ENCODE measurements around the gene DNAJC11. TPM values are rescaled to one million over a fixed set of nuclear protein-coding genes. Genes with fewer than 3 reads are reported as not detected.

Gene DNAJC11
- polyA plus RNA-seq, 4 donors = 37.8 to 52.6 (median 40.3) TPM

- H3K9me3 ChIP-seq (ENCODE audit: control insufficient read depth in 2 of 2, insufficient read depth in 1 of 2, low read depth in 1 of 2, low read length in 1 of 2) = no peaks in the 10 kb centered on the region
- no peak for FAIRE-seq
- 89 to 94% (median 92%) methylated on average over 7 of the region's 7 CpGs for WGBS, 3 donors
Observed at GRCh38 chr1:6690186-6690585, 11.4 kb downstream of the DNAJC11 start.

GRCh38 chr1:6688757-6689156 lies 12.9 kb downstream of the DNAJC11 start:
- FAIRE-seq (no peak), DNase-seq (no peak)
- Histone ChIP-seq H3K27me3 (ENCODE audit: control insufficient read depth in 3 of 3, insufficient read depth in 3 of 3, low read length in 3 of 3) (no peaks in the 10 kb centered on the region), H3K36me3 (ENCODE audit: control insufficient read depth in 3 of 3, insufficient read depth in 2 of 3, low read depth in 1 of 3, low read length in 3 of 3) (peaks cover 0 to 2% (median 0%) of the 10 kb centered on the region in 3 donors), H3K4me1 (ENCODE audit: control insufficient read depth in 3 of 3, insufficient read depth in 2 of 3, low read depth in 1 of 3, low read length in 2 of 3) (no peaks in the 10 kb centered on the region), H3K27ac (ENCODE audit: low read depth in 1 of 3, low read length in 2 of 3) (no peak overlapping the region), H3K4me3 (ENCODE audit: low read depth in 1 of 3, low read length in 3 of 3) (no peak overlapping the region), H3K9me3 (ENCODE audit: control insufficient read depth in 2 of 2, insufficient read depth in 1 of 2, low read depth in 1 of 2, low read length in 1 of 2) (no peaks in the 10 kb centered on the region)
- WGBS, 3 donors = 74 to 92% (median 79%) methylated on average over 5 of the region's 5 CpGs

More at GRCh38 chr1:6690186-6690585, 11.4 kb downstream of the DNAJC11 start:
- Histone ChIP-seq H3K27me3 (ENCODE audit: control insufficient read depth in 3 of 3, insufficient read depth in 3 of 3, low read length in 3 of 3) (no peaks in the 10 kb centered on the region), H3K4me3 (ENCODE audit: low read depth in 1 of 3, low read length in 3 of 3) (no peak overlapping the region), H3K36me3 (ENCODE audit: control insufficient read depth in 3 of 3, insufficient read depth in 2 of 3, low read depth in 1 of 3, low read length in 3 of 3) (peaks cover 0 to 6% (median 0%) of the 10 kb centered on the region in 3 donors), H3K27ac (ENCODE audit: low read depth in 1 of 3, low read length in 2 of 3) (no peak overlapping the region), H3K4me1 (ENCODE audit: control insufficient read depth in 3 of 3, insufficient read depth in 2 of 3, low read depth in 1 of 3, low read length in 2 of 3) (no peaks in the 10 kb centered on the region)
- no peak for DNase-seq

DNA sequence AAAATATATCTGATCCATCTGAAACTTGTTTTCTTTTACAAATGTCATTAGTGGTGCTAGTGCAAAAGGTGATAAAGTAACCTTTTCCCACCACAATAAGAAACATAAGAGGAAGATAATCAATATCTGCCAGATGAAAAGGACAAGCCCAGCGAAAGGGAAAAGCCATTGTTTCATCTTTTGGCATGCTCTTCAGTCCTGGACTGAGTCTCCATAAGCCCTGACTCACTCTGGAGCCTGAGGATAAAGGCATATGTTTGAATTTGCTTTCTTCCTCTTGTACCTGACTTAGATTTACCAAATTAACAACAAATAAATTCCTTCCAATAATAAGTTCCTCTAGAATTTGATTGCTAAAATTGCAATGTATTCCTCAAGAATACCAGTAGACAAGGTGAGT lies 13.6 kb downstream of the DNAJC11 start:
- Histone ChIP-seq H3K4me1 (ENCODE audit: control insufficient read depth in 3 of 3, insufficient read depth in 2 of 3, low read depth in 1 of 3, low read length in 2 of 3) (no peaks in the 10 kb centered on the region), H3K27ac (ENCODE audit: low read depth in 1 of 3, low read length in 2 of 3) (no peak overlapping the region), H3K27me3 (ENCODE audit: control insufficient read depth in 3 of 3, insufficient read depth in 3 of 3, low read length in 3 of 3) (no peaks in the 10 kb centered on the region), H3K9me3 (ENCODE audit: control insufficient read depth in 2 of 2, insufficient read depth in 1 of 2, low read depth in 1 of 2, low read length in 1 of 2) (no peaks in the 10 kb centered on the region), H3K4me3 (ENCODE audit: low read depth in 1 of 3, low read length in 3 of 3) (no peak overlapping the region), H3K36me3 (ENCODE audit: control insufficient read depth in 3 of 3, insufficient read depth in 2 of 3, low read depth in 1 of 3, low read length in 3 of 3) (peaks cover 0 to 3% (median 0%) of the 10 kb centered on the region in 3 donors)
- FAIRE-seq (no peak), DNase-seq (no peak)
- 77 to 88% (median 83%) methylated on average over 1 of the region's 1 CpG for WGBS, 3 donors

DNA sequence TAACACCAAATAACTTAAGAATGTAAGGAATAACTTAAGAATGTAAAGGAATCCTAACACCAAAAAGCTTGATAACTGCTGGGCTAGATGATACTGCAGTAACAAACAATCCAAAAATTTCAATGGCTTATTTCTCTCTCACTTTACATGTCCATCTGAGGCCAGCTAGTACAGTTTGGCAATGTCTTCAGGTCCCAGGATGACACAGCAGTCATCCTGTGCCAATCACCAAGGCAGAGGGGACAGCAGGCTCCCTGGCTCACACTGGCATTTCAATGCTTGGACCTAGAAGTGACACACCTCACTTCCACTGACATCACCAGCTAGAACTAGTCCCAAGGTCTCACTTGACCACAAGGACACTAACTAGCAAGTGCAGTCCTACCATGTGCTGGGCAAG lies 15.3 kb downstream of the DNAJC11 start:
- FAIRE-seq (no peak), DNase-seq (no peak)
- no peaks in the 10 kb centered on the region for H3K4me1 ChIP-seq (ENCODE audit: control insufficient read depth in 3 of 3, insufficient read depth in 2 of 3, low read depth in 1 of 3, low read length in 2 of 3)
- H3K9me3 ChIP-seq (ENCODE audit: control insufficient read depth in 2 of 2, insufficient read depth in 1 of 2, low read depth in 1 of 2, low read length in 1 of 2) = no peaks in the 10 kb centered on the region
- H3K4me3 ChIP-seq (ENCODE audit: low read depth in 1 of 3, low read length in 3 of 3) = no peak overlapping the region
- H3K36me3 ChIP-seq (ENCODE audit: control insufficient read depth in 3 of 3, insufficient read depth in 2 of 3, low read depth in 1 of 3, low read length in 3 of 3) = peaks cover 0 to 9% (median 0%) of the 10 kb centered on the region in 3 donors
- no peaks in the 10 kb centered on the region for H3K27me3 ChIP-seq (ENCODE audit: control insufficient read depth in 3 of 3, insufficient read depth in 3 of 3, low read length in 3 of 3)
- H3K27ac ChIP-seq (ENCODE audit: low read depth in 1 of 3, low read length in 2 of 3) = no peak overlapping the region

- Histone ChIP-seq H3K4me1 (ENCODE audit: control insufficient read depth in 3 of 3, insufficient read depth in 2 of 3, low read depth in 1 of 3, low read length in 2 of 3) (no peaks in the 10 kb centered on the region), H3K36me3 (ENCODE audit: control insufficient read depth in 3 of 3, insufficient read depth in 2 of 3, low read depth in 1 of 3, low read length in 3 of 3) (peaks cover 0 to 11% (median 3%) of the 10 kb centered on the region in 3 donors), H3K27ac (ENCODE audit: low read depth in 1 of 3, low read length in 2 of 3) (no peak overlapping the region), H3K27me3 (ENCODE audit: control insufficient read depth in 3 of 3, insufficient read depth in 3 of 3, low read length in 3 of 3) (no peaks in the 10 kb centered on the region), H3K4me3 (ENCODE audit: low read depth in 1 of 3, low read length in 3 of 3) (no peak overlapping the region), H3K9me3 (ENCODE audit: control insufficient read depth in 2 of 2, insufficient read depth in 1 of 2, low read depth in 1 of 2, low read length in 1 of 2) (no peaks in the 10 kb centered on the region)
- FAIRE-seq = no peak
- DNase-seq = no peak
- WGBS, 3 donors = 92 to 97% (median 95%) methylated on average over 4 of the region's 4 CpGs
Observed at GRCh38 chr1:6685381-6685780, 16.2 kb downstream of the DNAJC11 start.

- FAIRE-seq (no peak), DNase-seq (no peak)
- WGBS, 3 donors = 84 to 88% (median 87%) methylated on average over 3 of the region's 3 CpGs
- Histone ChIP-seq H3K27ac (ENCODE audit: low read depth in 1 of 3, low read length in 2 of 3) (no peak overlapping the region), H3K4me1 (ENCODE audit: control insufficient read depth in 3 of 3, insufficient read depth in 2 of 3, low read depth in 1 of 3, low read length in 2 of 3) (no peaks in the 10 kb centered on the region), H3K9me3 (ENCODE audit: control insufficient read depth in 2 of 2, insufficient read depth in 1 of 2, low read depth in 1 of 2, low read length in 1 of 2) (no peaks in the 10 kb centered on the region), H3K36me3 (ENCODE audit: control insufficient read depth in 3 of 3, insufficient read depth in 2 of 3, low read depth in 1 of 3, low read length in 3 of 3) (peaks cover 0 to 11% (median 10%) of the 10 kb centered on the region in 3 donors), H3K27me3 (ENCODE audit: control insufficient read depth in 3 of 3, insufficient read depth in 3 of 3, low read length in 3 of 3) (no peaks in the 10 kb centered on the region), H3K4me3 (ENCODE audit: low read depth in 1 of 3, low read length in 3 of 3) (no peak overlapping the region)
Observed at GRCh38 chr1:6683434-6683833, 18.2 kb downstream of the DNAJC11 start.

DNA sequence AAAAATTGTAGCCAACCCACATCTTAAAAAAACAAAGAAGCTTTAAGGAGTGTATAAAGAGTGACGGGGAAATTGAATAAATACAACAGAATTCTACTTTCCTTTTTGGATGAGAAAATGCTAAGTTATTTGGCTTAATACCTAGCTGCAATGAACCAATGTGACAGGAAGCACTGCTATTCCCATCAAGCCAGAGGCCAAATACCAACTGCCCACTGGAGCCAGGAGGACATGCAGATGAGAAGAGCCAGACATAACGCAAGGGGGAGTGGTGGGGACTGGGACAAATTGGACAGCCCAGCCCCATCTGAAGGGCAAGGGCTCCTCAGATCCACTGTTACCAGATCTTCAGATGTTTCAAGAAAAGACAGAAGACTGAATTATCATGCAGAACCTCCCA lies 25.7 kb downstream of the DNAJC11 start:
- WGBS, 3 donors = 98 to 100% (median 100%) methylated on average over 2 of the region's 2 CpGs
- Histone ChIP-seq H3K27ac (ENCODE audit: low read depth in 1 of 3, low read length in 2 of 3) (no peak overlapping the region), H3K4me1 (ENCODE audit: control insufficient read depth in 3 of 3, insufficient read depth in 2 of 3, low read depth in 1 of 3, low read length in 2 of 3) (no peaks in the 10 kb centered on the region), H3K36me3 (ENCODE audit: control insufficient read depth in 3 of 3, insufficient read depth in 2 of 3, low read depth in 1 of 3, low read length in 3 of 3) (peaks cover 10 to 31% (median 16%) of the 10 kb centered on the region in 3 donors), H3K27me3 (ENCODE audit: control insufficient read depth in 3 of 3, insufficient read depth in 3 of 3, low read length in 3 of 3) (no peaks in the 10 kb centered on the region), H3K9me3 (ENCODE audit: control insufficient read depth in 2 of 2, insufficient read depth in 1 of 2, low read depth in 1 of 2, low read length in 1 of 2) (no peaks in the 10 kb centered on the region), H3K4me3 (ENCODE audit: low read depth in 1 of 3, low read length in 3 of 3) (no peak overlapping the region)
- FAIRE-seq = no peak
- DNase-seq = no peak

- WGBS, 3 donors = 90 to 100% (median 96%) methylated on average over 1 of the region's 1 CpG
- no peak overlapping the region for H3K4me3 ChIP-seq (ENCODE audit: low read depth in 1 of 3, low read length in 3 of 3)
- H3K9me3 ChIP-seq (ENCODE audit: control insufficient read depth in 2 of 2, insufficient read depth in 1 of 2, low read depth in 1 of 2, low read length in 1 of 2) = no peaks in the 10 kb centered on the region
- no peaks in the 10 kb centered on the region for H3K4me1 ChIP-seq (ENCODE audit: control insufficient read depth in 3 of 3, insufficient read depth in 2 of 3, low read depth in 1 of 3, low read length in 2 of 3)
- no peak for DNase-seq
- peaks cover 10 to 29% (median 13%) of the 10 kb centered on the region in 3 donors for H3K36me3 ChIP-seq (ENCODE audit: control insufficient read depth in 3 of 3, insufficient read depth in 2 of 3, low read depth in 1 of 3, low read length in 3 of 3)
- no peak for FAIRE-seq
- no peaks in the 10 kb centered on the region for H3K27me3 ChIP-seq (ENCODE audit: control insufficient read depth in 3 of 3, insufficient read depth in 3 of 3, low read length in 3 of 3)
- no peak overlapping the region for H3K27ac ChIP-seq (ENCODE audit: low read depth in 1 of 3, low read length in 2 of 3)
Observed at GRCh38 chr1:6674771-6675170, 26.8 kb downstream of the DNAJC11 start.

- no peaks in the 10 kb centered on the region for H3K27me3 ChIP-seq (ENCODE audit: control insufficient read depth in 3 of 3, insufficient read depth in 3 of 3, low read length in 3 of 3)
- 85 to 94% (median 94%) methylated on average over 5 of the region's 5 CpGs for WGBS, 3 donors
- H3K9me3 ChIP-seq (ENCODE audit: control insufficient read depth in 2 of 2, insufficient read depth in 1 of 2, low read depth in 1 of 2, low read length in 1 of 2) = no peaks in the 10 kb centered on the region
- DNase-seq = no peak
- no peak overlapping the region for H3K27ac ChIP-seq (ENCODE audit: low read depth in 1 of 3, low read length in 2 of 3)
- H3K36me3 ChIP-seq (ENCODE audit: control insufficient read depth in 3 of 3, insufficient read depth in 2 of 3, low read depth in 1 of 3, low read length in 3 of 3) = peaks cover 9 to 29% (median 10%) of the 10 kb centered on the region in 3 donors
- no peak overlapping the region for H3K4me3 ChIP-seq (ENCODE audit: low read depth in 1 of 3, low read length in 3 of 3)
- no peak for FAIRE-seq
- no peaks in the 10 kb centered on the region for H3K4me1 ChIP-seq (ENCODE audit: control insufficient read depth in 3 of 3, insufficient read depth in 2 of 3, low read depth in 1 of 3, low read length in 2 of 3)
Observed at GRCh38 chr1:6673816-6674398, 27.7 kb downstream of the DNAJC11 start.

Measured in small intestine (tissue), 7 donors.